Measurements from ENCODE around the gene RNF34. TPM values are rescaled to one million over a fixed set of nuclear protein-coding genes. Genes with fewer than 3 reads are reported as not detected.
"Not testable (repeated sequence)": the region's sequence is repeated elsewhere in the genome, so short reads cannot be mapped to it uniquely, and the experiment has no call there.

Gene RNF34
- polyA plus RNA-seq, 10 donors = 21.6 to 34.0 (median 27.3) TPM

DNA sequence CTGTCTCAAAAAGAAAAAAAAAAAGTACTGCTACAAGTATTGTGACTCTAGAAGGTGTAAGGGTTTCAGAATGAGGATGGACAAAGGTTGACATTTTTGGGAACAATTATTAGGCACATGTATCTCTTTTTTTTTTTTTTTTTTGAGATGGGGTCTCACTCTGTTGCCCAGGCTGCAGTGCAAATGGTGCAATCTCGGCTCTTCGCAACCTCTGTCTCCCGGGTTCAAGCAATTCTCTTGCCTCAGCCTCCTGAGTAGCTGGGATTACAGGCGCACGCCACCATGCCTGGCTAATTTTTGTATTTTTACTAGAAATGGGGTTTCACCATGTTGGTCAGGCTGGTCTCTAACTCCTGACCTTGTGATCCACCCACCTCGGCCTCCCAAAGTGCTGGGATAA, 15.0 kb upstream of the RNF34 start:
- DNase-seq = not testable (repeated sequence)

DNA sequence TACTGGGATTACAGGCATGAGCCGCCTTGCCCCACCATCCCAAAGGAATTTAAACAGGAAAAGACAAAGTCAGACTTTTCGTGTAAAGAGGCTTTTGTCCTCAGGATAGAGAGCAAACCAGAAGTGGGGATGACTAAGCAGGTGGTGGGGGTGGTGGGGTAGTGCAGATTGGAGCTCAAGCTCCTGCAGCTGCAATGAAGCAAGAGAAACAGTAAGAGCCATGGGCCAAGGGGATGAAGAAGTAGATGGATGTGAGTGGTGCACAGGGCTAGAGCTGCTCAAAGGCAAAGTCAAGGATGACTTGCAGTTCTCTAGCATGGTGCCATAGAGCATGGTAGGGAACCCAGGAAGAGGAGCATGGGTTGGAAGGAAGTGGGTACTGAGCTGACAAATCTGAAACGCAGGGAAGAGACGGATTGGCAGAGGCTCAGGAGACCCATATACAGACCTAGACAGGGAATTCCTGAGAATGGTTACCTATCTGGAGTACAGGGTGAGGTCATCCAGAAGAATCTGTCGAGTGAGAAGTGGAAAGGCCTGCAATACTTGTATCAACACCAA, 11.4 kb upstream of the RNF34 start:
- DNase-seq = peak in 1 of 3 donors; percentile 47

DNA sequence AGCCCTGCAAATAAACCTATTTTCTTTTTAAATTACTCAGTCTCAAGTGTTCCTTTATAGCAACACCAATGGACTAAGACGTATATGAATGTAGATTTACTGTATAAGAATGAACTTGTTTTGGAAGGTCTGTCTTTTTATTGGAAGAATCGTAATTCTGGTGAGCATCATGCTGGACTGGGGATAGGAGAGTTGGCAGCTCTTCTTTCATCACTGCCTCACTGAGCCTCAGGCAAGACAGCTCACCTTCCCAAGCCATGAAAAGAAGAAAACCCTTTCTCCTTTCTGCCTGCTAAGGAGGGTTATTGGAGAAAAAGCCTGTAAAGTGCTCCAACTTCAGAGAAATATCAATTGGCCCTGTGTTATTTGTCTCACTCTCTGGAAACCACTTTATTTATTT, 9.1 kb upstream of the RNF34 start:
- no peak for DNase-seq

DNA sequence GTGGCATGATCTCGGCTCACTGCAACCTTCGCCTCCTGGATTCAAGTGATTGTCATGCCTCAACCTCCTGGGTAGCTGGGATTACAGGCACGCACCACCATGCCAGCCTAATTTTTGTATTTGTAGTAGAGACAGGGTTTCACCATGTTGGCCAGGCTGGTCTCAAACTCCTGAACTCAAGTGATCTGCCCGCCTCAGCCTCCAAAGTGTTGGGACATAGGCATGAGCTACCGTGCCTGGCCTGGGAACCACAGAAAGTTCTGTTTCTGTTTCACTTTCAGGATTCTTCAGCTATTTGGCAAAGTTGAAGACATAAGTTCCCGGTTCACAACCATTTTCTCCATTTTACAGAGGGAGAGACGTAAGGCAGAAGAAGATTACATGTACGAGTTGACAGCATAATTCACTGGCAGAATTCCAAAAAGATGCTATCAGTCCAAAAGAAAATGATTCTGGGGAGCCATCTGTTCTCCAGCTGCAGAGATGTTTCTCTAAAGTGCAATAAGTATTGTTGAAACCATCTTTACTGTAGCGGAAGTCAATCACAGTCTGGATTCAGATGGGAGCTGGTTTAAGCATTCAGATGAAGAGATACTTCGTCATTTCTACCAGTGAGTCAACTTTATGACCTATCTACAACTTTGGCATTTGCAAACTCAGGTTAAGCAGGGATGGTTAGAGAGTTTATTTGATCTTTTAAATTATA, 8.1 kb upstream of the RNF34 start:
- DNase-seq = peak; percentile 21 to 59 (median 24)

DNA sequence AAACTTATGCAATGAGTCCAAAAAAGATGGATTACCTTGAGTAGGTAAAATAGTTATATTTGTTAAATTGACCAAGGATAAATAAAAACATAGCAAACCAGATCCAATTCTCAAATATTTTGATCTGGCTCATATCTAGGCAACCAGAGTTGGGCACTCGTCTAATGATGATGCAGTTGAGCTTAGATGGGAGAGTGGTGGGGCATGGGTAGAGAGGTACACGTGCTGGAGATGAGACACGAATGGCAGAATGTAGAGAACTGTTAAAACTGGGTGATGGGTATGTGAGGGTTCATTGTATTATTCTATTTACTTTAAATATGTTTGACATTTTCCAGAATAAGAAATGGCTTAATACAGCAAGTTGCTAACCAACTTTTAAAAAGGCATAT, 7.6 kb upstream of the RNF34 start:
- DNase-seq = no peak

DNA sequence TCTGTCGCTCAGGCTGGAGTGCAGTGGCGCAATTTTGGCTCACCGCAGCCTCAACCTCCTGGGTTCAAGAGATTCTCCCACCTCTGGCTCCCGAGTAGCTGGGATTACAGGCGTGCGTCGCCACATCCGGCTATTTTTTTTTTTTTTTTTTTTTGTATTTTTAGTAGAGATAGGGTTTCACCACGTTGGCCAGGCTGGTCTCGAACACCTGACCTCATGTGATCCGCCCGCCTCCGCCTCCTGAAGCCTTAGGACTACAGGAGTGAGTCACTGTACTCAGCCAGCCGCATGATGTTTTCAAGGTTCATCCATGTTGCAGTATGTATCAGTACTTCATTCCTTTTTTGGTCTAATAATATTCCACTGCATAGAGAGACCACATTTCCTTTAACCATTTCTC, 2.4 kb upstream of the RNF34 start:
- DNase-seq = no peak

DNA sequence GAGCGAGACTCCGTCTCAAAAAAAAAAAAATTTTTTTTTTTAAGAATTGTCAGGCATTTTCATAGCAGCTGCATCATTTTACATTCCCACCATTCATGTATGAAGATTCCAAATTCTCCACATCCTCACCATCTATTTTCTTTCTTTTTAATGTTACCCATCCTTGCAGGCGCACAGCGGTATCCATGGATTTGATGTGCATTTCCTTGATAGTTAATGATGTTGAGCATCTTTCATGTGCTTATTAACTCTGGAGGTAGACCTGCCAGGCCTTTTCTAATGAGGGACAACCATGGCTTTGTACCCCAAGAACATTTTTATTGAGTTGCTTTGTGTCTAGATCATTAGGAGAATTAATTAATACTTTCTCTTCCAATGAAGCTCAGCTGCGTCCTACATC, 1.6 kb upstream of the RNF34 start:
- no peak for DNase-seq

DNA sequence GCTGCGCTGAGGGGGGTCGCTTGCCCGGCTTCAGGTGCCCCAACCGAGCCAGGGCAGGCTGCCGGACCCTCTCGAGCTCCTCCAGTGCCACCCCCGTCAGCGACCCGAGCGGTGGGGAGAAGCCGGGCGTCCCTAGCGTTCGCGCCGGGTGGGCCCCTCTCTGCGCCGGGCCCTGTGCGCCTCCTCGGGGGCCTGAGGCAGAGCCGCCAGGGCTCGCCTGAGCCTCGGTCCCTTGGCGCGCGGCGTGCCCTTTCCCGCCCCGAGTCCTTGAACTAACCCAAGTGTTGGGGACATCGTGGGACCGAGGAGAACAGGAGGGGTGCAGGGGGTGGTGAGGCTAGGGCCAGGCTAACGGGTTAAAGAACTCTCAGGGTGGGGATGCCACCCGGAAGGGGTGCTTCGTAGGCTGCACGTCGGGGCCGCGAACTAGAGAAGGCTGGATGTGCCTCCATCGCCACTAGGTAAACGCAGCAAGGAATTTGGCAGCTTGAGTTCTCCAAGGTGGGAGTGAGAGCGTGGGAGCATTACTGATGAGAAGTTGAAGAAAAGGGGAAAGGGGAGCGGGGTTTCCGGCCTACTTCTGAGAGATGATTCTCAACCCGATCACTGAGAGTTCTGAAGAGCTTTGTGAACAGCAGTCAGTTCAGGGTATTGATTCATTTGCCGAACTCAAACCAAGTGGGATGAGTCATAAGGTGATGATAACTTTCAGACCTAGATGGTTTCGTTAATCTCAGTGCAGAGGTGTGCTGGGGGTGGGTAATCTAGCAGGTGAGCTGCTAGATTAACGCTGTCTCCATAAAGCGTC, 618 bp downstream of the RNF34 start:
- DNase-seq = peak in 1 of 3 donors; percentile 40

DNA sequence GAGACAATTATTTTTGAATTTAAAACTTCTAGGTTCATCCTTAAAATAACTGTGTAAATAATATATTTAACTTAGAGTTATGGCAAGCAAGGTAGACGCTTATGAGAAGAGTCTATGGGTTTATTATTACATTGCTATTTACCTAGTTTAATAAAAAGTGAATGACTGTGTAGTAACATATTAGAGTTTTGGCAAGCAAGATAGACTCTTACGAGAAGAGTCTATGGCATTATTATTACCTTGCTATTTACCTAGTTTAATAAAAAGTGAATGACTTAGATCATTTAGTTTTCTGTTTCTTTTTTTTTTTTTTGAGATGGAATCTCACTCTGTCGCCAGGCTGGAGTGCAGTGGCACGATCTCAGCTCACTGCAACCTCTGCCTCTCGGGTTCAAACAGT, 3.8 kb downstream of the RNF34 start:
- DNase-seq = no peak

DNA sequence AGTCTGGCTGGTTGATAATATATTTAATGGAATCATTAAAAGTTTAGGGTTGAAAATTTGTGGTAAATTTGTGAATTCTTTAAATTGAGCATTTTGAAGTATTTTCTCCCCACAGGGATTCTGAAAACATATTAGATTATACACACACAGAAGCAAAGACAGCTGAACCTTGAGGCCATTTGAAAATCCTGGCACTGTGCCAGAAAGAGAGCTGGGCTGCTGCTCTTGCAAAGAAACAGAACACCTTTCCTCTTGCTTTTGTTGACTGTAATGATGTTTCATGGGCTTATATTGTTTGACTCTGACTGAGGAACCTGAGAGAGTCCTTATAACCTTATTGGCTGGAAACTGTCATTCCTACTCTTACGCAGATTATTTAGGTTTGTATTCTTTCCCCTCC, 4.8 kb downstream of the RNF34 start:
- DNase-seq = peak; percentile 30

DNA sequence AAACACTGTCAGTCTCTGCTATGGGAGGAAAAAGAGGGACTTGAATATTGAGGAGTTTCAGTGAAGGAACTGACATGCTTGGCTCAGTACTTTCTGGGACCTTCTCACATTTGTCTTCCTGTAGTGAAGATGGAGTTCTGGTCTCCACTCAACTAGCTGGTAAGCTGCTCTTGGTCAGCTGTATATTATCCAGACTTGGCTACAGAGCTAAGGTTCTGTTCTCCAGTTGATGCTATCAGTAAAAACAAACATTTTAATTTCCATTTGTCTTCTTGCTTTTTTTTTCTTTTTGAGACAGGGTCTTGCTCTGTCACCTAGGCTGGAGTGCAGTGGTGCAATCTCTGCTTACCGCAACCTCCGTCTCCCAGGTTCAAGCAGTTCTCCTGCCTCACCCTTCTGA, 5.3 kb downstream of the RNF34 start:
- DNase-seq = no peak

DNA sequence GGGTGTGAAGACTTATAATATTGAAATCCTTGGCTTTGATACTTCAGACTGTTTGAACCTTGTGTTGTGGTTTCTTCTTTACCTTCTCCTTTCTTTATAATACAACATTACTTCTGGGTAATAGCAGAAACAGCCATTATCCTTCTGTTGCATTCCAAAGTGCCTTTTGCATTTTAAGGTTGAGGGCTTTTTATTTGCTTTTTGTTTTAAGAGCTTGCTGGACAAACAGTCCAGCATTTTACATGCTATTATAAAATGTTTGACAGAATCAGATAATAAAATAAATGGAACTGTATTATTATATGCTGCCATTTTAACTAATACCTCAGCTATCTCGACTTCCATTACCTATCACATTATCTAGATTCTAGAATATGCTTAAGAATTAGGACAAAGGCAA, 14.0 kb downstream of the RNF34 start:
- no peak for DNase-seq

DNA sequence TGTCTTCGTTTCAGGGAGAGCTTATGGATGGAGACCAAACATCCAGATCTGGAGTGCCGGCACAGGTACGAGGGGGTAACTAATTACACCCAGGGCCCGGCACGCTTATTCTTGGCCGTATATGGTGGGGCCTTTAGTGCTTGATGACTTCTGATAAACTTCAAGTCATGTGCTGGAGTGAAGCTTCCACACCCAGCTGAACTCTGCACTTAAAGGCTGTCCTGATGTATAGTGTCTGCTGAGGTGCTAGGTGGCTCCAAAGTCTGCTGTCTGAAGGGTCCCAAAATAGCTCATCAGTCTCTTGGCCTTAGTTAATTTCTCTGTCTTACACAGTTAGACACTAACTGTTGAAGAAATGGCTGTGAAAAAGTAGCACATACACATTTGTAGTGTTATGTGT, 17.9 kb downstream of the RNF34 start:
- no peak for DNase-seq

DNA sequence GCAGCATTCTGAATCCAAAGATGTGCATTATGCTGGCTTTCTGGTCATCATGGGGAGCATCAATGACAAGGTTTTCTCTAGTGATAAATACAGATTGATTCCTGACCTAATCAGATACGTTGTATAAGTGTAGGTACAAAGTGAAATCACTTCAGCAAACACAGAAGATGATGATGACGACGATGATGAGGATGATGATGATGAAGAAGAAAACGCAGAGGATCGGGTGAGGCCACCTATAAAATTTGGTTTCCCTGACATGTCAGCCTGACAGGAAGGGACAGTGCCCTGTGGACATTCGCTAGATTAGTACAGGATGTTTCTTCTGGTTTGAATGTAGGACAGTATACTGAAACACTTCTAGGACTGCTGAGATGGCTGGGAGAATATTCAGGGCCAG, 20.2 kb downstream of the RNF34 start:
- DNase-seq = no peak

DNA sequence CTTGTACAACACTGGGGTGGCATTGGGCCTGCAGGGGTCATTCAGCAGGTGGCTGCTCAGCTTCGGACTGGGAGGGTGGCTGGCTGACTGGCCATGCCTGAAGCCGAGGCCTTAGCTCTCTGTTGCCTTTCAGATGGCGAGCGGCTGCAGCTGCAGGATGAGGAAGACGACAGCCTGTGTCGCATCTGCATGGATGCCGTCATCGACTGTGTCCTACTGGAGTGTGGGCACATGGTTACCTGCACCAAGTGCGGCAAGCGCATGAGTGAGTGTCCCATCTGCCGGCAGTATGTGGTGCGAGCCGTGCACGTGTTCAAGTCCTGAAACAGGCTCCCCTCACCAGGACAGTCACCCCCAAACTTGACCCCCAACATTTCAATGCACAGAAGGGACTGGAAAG, 23.3 kb downstream of the RNF34 start:
- no peak for DNase-seq

DNA sequence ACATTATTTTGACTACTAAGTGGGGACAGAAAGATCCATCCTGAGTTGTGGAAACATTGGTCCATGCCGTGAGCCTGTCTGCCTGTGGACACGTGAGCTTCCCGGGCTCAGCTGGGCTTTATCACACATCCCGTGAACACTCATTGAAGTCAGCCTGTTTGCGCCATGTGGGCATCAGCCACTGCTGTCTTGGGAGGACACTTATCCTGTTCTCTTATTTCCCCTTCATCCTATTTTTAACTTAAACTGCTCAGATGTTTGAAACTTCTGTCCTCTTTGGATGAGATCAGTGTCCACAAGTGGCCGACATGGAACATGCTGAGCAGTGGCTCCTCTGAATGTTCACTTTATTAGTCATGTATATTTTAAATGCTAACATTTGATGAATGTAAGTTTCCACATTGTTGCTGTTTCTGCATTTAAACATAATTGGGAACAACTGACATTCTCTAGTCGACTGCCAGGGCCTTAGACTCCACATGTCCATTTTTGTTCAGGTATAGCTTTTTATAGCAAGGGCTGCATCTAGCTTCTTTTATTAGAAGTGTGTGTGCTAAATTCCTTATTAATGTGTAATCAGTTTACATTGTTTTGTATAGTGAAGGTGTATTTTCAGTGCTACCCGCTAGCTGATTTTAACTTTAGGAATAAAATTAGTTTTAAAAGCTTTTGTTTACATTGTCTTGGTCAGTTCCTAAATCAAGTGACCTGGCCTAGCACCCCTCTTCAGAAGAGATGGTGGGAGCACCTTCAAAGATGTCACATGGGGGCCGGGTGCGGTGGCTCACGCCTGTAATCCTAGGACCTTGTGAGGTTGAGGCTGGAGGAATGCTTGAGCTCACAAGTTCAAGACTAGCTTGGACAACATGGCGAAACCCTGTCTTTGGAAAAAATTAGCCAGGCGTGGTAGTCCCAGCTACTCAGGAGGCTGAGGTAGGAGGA, 24.0 kb downstream of the RNF34 start:
- no peak for DNase-seq

DNA sequence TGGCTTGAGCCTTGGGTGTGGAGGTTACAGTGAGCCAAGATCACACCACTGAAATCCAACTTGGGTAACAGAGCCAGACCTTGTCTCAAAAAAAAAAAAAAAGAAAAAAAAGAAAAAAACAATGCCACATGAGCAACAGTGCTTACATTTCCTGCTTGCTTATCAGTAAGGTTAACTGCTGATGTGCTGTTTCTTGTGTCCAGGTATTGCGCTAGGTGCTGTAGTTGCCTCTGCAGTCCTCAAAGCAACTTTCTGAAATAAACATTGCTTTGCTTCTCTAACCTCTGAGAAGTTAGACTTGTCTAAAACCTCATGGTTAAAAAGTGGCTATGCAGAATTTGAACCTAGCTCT, 24.7 kb downstream of the RNF34 start:
- no peak for DNase-seq

DNA sequence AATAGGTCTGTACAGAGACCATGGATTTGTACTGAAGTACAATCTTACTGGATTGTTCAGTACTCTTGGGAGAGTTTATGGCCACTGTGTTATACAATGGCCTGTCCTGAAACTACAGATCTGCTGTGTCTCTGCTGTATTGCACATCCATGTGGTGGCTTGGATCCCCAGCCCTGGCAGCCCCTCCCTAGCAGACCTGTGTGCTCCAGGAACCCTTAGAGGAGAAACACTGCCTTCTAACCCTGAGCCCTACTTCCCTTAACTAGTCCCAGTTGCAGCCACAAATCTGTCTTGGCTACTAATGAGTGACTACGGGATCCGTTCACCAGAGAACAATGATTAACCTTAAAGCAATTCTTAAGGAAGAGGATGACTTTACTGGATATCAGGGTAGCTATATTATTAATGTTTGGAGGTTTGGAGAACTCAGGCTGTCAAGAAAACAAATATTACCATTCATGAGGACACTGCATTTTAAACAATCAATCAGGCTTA, 27.7 kb downstream of the RNF34 start:
- DNase-seq = no peak

DNA sequence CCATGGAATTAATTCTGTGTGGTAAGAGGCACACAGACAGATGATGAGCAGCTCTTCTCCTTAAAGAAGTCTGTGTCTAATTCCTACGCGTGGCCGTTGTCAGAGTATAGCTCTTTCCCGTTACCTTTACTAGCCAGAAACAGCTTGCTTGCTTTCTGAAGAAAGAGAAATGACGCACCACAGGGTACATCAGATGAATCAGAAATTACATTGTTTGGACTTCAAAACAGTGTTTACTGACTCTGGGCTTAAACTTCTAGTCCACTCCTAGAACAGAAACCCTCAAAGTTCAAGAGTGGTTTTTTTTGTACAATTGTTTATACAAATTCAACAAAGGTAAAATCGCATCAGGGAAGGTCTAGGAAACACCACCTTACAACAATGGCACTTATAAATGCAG, 29.0 kb downstream of the RNF34 start:
- no peak for DNase-seq

DNA sequence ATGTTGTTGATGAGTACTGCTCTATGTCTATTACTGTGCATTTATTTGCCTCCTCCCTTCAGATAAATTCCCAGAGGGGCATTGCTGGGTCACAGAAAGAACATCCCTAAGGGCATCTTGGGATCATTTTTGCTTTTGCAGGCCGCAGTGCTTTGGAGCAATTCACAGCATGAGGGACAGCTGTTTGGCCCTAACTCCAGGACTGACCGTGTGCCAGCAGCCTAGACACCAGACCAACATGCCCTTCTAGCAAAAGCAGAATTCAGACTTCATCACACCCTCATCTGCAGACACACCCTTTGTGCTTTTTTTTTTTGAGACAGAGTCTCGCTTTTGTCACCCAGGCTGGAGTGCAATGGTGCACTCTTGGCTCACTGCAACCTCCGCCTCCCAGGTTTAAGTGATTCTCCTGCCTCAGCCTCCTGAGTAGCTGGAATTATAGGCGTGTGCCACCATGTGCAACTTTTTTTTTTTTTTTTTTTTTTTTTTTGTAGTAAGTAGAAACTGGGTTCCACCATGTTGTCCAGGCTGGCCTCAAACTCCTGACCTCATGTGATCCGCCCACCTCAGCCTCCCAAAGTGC, 31.0 kb downstream of the RNF34 start:
- DNase-seq = peak in 1 of 3 donors; percentile 42

DNA sequence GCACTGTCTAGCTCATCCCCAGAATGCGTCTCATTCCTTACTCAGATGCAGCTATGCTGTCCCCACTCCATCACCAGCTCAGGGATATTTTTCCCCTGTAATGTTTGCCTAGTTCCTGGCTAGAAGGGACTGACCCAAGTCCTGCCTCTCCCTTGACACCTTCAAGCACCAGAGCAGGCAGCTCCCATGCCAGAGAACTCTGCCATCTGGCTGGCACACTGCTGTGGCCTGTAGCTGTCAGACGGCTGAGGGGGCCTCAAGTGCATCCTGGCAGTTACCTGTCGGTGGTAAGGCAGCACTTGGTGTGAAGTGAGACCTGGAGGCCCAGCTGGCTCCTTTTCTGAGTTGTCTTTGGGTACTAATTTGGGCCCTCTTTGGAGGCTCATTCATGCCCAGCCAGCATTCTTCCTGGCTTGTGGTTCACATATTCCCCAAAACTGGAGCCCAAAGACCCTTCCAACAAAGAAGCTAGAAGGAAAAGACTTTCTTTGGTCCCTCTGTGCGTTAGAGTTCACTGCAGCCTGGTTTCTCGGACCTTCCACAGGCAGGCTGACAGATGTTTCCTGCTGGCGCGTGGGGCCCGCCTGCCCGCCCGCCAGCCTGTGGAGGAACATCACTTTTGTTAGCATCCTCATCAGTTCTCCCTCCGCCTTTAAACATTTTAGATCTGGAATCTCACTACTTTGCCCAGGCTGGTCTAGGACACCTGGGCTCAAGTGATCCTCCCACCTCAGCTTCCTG, 33.0 kb downstream of the RNF34 start:
- DNase-seq = no peak

Measured in muscle of back (tissue), 11 donors.